Measurements from ENCODE around the gene PPP2R2C.

The PPP2R2C gene

DNA sequence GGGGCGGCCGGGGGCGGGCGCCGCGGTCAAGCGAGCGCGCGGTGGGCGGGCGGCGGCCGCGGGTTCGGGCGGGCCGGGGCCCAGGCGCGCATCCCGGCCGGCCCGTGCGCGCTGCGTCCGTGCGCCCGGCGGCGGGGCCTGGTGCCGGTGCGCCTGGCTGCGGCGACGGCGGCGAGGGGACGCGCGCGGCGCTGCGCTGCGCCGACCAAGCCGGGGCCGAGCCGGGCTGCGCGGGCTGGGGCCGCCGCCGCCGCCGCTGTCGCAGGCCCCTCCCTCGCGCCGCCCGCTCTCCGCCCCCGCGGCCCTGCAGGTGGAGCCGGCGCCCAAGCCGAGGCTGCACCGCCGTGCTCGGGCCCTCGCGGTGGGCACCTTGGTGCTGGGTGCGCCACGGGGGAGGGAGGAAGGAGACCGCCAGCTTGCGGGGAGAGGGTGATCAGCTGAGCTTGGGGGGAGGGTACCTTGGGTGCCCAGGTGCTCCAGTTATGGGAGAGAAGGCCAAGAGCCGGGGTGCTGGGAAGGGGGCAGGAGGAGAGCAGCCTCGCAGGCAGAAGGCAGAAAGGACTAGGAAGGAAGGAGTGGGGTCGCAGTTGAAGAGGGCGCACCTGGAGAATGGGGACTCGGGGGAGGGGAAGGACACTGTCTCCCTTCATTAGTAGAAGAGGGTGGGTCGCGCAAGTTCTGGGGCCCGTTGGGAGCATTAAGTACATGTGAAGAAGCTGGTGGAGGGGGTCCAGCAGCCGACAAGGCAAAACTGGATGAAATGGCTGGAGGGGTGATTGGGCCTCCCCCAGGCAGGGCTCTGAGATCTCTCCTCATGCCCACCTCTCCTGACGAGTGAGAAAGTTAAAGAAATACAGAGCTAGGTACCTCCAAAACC, at the start of gene PPP2R2C:
TSS of gene PPP2R2C (minus strand) at position 228 of the 877 bp plus-strand sequence. CDS start 385 bp downstream, outside the sequence.
- TF ChIP-seq, protein P1, sequence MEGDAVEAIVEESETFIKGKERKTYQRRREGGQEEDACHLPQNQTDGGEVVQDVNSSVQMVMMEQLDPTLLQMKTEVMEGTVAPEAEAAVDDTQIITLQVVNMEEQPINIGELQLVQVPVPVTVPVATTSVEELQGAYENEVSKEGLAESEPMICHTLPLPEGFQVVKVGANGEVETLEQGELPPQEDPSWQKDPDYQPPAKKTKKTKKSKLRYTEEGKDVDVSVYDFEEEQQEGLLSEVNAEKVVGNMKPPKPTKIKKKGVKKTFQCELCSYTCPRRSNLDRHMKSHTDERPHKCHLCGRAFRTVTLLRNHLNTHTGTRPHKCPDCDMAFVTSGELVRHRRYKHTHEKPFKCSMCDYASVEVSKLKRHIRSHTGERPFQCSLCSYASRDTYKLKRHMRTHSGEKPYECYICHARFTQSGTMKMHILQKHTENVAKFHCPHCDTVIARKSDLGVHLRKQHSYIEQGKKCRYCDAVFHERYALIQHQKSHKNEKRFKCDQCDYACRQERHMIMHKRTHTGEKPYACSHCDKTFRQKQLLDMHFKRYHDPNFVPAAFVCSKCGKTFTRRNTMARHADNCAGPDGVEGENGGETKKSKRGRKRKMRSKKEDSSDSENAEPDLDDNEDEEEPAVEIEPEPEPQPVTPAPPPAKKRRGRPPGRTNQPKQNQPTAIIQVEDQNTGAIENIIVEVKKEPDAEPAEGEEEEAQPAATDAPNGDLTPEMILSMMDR (IDR thresholded peaks at IDR 0.05; ENCODE audit: borderline replicate concordance, insufficient read depth, low read depth, low read length), result no peak
- H3K4me3 ChIP-seq (ENCODE audit: low read depth, low read length), result no peak within 1 kb of the TSS

DNA sequence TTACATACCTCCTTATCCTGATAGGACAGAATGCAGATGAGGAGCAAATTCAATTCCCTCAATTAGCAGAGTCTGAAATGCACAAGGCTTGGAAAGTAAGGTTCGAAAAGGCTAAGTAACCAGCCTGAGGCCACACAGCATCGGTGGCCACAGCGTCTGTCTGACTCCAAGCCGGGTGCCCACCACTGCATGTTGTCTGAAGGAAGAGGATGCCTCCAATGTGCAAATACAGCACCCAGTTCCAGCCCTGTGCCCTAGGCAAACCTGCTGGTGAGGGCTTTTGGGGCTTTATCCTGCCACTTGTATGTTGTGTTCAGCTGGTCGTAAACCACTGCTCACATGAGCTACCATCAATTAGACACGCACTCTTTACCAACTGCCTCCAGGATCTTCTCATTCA, 48.6 kb upstream of the PPP2R2C start:
- H3K4me3 ChIP-seq (ENCODE audit: low read depth, low read length), result no peak overlapping the region
- TF ChIP-seq, protein P1 (IDR thresholded peaks at IDR 0.05; ENCODE audit: borderline replicate concordance, insufficient read depth, low read depth, low read length), result no peak

DNA sequence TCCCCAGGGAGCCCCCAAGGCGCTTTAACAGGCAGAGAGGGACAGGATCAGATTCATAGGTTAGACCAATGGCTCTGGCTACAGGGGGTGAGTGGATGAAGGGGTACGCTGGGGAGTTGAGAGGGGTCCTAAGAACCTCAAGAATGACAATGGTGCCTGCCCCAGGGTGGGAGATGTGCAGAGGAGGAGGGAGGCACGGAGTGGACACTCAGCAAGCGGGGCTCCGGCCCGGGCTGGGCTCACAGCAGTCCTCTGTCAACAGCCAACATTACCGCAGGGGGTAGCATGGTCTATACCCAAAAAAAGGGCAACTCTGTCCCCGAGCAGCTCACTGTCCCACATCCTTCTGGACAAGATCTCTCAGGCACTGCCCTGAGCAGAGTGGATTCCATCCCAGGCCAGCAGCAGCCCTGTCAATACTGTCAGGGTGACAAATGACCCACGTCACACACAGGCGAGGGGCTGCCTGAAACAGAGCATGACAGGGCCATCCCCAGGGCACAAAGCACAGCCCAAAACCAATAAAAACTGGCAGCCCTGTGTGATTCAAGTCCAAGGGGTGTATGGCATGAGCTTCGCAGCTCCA, 47.7 kb upstream of the PPP2R2C start:
- H3K4me3 ChIP-seq (ENCODE audit: low read depth, low read length), result no peak overlapping the region
- TF ChIP-seq, protein P1 (IDR thresholded peaks at IDR 0.05; ENCODE audit: borderline replicate concordance, insufficient read depth, low read depth, low read length), result no peak

DNA sequence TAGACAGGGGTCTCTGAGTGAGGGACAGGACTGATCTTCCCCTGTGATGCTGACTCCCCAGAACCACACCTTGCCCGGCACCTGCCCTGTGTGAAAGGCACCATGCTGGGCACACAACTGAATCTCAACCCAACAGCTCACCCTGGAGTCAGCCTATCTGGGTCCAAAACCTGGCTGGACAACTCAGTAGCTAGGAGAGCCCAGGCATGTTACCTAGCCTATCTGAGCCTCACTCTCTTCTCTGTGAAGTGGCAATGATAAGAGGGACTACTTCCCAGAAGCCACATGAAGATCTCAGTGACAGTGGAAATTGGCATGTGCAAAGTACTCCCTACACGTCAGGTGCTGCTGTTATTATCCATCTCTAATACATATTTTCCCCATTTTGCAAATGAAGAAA, 44.8 kb upstream of the PPP2R2C start:
- TF ChIP-seq, protein P1 (IDR thresholded peaks at IDR 0.05; ENCODE audit: borderline replicate concordance, insufficient read depth, low read depth, low read length), result no peak
- H3K4me3 ChIP-seq (ENCODE audit: low read depth, low read length), result no peak overlapping the region

DNA sequence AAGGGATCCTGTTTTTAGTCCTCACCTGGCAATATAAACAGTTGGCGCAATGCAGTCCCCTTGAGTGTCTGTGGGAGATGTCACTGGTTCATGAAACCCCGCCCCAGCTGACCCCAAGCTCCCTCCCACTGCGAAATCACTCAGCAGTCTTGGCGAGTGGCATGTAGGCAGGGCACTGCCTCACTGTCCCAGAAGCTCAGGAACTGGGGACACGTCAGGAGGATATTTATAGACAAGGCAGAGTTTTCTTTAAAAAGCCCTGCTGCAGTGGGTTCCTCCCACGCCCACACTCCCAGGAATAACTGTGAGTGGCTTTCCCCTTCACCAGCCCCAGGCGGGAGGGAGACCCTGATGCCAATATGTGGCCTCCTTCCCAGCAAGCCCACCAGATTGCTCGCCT, 44.3 kb upstream of the PPP2R2C start:
- H3K4me3 ChIP-seq (ENCODE audit: low read depth, low read length), result no peak overlapping the region
- TF ChIP-seq, protein P1 (IDR thresholded peaks at IDR 0.05; ENCODE audit: borderline replicate concordance, insufficient read depth, low read depth, low read length), result no peak

DNA sequence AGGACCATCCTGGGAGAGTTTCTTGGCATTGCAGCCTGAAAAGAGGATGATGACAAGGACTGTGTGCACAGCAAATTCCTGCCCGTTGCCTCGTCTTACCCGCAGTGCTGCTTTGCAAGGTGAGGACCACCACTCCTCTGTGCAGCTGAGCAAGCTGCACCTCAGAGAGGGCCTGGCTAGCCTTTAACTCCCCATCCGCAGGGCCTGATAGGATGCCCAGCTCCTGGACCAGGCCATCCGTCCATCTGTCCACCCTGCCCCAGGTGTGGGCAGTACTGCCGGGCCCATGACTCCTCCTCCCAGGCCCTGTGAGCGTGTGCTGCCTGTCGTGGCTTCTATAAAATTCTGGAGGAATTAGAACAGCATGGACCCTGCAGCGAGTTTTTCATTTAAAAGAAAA, 43.9 kb upstream of the PPP2R2C start:
- TF ChIP-seq, protein P1 (IDR thresholded peaks at IDR 0.05; ENCODE audit: borderline replicate concordance, insufficient read depth, low read depth, low read length), result no peak
- H3K4me3 ChIP-seq (ENCODE audit: low read depth, low read length), result no peak overlapping the region

DNA sequence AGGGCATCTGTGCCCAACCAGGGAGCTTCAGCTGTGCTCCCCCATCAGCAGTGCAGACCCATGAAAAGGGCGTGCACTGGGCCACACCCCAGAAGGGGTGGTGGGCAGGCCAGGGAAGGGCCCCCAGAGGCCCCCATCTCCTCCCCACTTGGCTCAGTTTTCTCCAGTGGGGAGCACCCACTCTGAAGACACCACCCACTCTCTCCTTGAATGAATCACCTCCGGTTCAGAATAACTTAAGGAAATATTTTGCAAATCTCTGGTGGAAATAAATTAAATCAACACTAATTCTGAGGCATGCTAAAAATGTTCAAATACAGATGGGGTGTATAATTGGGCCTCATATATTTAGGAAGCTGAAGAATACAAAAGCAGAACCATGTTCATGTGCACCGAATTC, 41.3 kb upstream of the PPP2R2C start:
- H3K4me3 ChIP-seq (ENCODE audit: low read depth, low read length), result no peak overlapping the region
- TF ChIP-seq, protein P1 (IDR thresholded peaks at IDR 0.05; ENCODE audit: borderline replicate concordance, insufficient read depth, low read depth, low read length), result no peak
